GM19372 (cell line): Measurements from ENCODE around the gene ABI3BP.

Experiments used
- ATAC-seq: cut with Tn5 transposase; IDR thresholded peaks from one replicate; pipeline ENCODE4 v1.9.1; 2021; ENCODE audit warnings: mild to moderate bottlenecking, low read depth, moderate library complexity; ENCODE audit not compliant: unreplicated experiment

ABI3BP gene

DNA sequence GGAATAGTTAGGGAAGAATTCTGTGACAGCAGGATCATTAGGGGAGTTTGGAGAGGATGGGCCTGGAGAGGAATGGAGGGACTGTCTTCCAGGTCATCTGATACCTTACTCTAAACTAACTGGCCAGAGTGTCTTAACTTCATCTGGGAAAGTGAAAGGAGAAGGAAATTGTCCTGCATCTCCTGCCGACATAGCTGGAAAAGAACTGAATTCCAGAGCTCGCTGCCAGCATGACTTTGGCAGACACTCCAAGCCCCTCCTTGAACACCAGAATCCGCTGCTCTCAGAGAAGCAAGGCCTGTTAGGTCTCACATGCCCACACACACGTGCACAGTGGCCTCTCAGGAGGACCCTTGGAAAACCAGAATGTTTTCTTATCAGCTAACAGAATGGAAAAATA, 10.5 kb downstream of the ABI3BP start:
- no peak for ATAC-seq

DNA sequence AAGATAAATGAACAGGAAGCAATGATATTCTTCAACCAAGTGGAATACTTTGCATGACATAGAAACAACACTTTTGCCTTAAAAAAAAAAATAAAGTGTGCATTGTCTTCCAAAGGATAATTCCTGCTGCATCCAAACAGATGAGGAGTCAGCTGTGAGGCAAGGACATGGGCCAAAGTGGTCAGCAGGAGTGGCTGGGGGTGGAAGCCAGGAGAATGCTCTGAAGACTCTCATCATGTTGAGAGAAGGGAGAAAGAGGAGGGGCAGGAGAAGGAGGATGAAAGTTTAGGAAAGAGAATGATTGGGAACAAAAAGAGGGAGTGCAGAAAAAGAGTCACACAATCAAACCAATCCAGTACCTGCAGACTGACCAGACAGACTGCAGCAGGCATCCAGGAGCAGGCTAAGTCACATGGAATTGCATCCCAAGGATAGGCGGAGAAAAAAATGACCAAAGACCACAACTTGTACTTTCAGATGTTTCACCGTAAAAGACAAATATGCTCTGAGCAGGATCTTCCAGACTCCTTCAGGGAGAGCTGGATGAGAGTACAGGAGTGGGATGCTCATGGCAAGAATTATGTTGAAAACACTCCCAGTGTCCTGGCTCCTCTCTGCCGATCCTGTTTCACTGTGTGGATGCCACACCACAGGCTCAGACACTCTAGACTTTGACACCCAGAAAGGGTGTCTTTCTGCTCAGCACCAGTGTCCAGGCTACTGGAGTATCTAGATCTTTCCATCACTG, 11.9 kb downstream of the ABI3BP start:
- no peak for ATAC-seq

- no peak for ATAC-seq
Measured at GRCh38 chr3:100978011-100978659, 15.1 kb downstream of the ABI3BP start.

DNA sequence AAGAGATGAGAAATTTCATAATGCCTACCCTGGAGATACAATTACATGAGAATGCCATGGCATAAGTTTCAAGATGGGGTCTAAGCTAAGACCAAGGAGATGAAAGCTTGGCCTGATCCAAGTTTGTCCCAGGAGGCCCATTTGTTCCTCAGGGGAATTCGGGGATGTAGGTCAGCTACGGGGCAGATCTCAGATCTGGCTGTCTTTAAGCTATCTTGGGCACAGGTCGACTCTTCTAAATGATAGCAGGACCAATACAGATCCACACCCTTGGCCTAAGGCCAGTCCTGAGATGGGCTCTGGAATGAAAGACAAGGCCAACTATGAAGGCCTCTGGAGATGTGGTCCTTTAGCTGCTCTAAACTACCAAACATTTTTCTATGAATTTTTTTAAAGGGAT, 16.6 kb downstream of the ABI3BP start:
- ATAC-seq = no peak

GRCh38 chr3:100975714-100976113, 17.5 kb downstream of the ABI3BP start:
- no peak for ATAC-seq

GRCh38 chr3:100973594-100973993, 19.6 kb downstream of the ABI3BP start:
- ATAC-seq = no peak

DNA sequence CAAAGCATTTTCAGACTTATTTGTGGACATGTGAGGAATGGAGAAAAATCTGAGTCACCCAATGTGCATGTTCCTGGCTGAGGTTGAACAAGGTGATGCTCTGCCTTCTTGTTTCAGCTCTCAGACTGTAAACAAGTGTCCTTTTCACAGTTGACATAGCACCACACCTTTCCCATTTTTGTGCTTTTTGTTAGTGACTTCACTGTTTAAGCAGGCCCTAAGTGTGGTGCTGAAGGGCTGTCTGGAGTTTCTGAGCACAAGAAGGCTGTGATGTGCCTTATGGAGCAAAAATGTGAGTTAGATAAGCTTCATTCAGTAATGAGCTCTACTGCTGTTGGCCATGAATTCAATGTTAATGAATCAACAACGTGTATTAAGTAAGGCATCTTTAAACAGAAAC, 20.4 kb downstream of the ABI3BP start:
- ATAC-seq = no peak

GRCh38 chr3:100972301-100972844, 20.8 kb downstream of the ABI3BP start:
- no peak for ATAC-seq

GRCh38 chr3:100971798-100972197, 21.4 kb downstream of the ABI3BP start:
- ATAC-seq = no peak

DNA sequence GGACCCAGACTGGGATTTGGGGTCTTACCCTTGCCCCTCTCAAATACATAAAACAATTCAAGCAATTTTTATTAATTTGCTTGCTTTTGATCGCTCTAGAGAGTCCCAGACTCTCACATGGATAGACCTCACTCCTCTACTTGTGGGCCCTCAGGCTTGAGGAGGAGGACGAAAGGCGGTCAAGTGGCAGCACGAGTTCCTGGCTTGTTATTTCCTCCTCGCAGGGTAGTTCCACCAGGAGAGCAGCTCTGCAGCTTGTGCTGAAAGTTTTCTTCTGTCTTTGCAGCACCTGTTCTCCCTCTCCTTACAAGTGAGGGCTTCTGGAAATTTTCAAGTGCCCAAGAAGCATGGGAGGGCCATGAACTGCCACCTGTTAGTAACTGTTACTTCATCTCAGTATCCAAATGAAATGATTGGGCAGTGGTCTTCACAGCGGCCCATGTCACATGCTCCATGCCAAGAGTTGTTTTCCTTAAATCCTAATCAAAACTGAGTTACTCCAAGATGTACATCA, 22.7 kb downstream of the ABI3BP start:
- ATAC-seq = no peak

GRCh38 chr3:100968932-100969906, 24.0 kb downstream of the ABI3BP start:
- no peak for ATAC-seq

GRCh38 chr3:100966807-100967206, 26.4 kb downstream of the ABI3BP start:
- ATAC-seq = no peak

DNA sequence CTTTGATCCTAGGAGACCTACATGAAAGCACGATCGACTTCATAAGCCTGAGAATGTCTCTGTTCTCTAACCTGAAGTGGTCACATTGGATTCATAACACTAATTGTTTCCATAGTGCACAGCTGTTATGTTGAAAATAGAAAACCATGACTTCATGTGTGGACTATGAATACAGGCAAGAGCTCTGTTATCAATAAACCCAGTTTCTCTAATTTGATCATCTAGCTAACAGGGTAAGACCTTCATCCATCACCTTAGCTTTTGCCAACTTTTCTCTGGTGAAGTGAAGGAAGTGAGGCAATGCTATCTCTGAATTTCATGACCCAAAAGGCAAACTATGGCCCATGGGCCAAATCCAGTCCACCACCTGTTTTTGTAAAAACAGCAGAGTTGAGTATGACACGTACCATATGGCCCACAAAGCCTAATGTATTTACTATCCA, 27.2 kb downstream of the ABI3BP start:
- ATAC-seq = no peak

DNA sequence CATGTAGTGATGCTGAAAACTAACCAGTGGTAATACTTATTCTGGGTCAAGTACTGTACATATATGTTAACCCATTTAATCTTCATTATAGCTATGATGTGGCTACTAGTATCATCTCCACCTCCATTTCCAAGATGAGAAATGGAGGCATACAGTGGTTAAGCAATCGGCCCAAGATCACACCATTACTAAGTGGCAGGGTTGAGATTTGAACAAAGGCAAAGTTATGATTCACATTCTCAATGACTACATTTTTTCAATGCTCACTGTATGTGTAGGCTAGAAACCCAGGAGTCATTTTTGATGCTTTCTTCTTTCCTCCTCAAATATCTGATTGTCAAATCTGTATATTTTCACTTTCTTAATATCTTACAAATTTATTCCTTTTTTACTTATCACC, 30.2 kb downstream of the ABI3BP start:
- no peak for ATAC-seq

- ATAC-seq = no peak
Measured at GRCh38 chr3:100957261-100957986, 35.8 kb downstream of the ABI3BP start.

DNA sequence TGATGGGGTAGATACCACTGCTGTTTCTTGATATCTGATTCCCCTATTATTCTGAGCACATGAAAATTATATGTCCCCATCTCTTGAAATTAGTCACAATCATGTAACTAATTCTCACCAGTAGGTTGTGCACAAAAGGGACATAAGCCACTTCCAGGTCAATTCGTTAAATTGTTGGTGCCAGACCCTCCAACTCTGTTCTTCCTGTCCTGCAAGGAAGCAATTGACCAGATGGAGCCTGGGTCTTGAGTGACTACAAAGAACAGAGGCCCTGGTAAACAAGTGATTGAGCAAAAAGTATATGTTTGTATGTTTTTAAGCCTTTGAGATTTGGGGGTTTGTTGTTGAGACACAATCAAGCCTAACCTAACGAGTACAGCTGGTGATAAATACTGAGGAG, 36.9 kb downstream of the ABI3BP start:
- ATAC-seq = no peak

DNA sequence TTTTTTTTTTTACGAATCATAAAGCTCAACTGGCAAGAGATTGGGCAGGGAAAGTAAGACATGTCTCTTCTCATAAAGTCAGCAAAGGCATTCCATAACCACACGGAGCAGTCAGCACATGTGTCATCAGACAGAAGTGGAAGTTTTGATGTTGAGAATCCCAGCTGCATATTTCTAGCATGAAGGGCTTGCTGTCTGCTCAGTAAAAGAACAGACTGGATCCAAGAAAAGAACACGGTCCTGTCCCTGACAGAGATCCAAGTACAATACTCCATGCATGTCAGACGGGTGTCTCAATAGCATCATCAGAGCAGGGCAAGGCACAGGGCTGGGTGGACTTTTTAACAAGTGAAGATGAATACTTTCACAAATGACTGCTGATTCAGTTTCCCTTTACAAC, 38.2 kb downstream of the ABI3BP start:
- no peak for ATAC-seq

GRCh38 chr3:100954199-100954935, 38.9 kb downstream of the ABI3BP start:
- no peak for ATAC-seq

- no peak for ATAC-seq
Measured at GRCh38 chr3:100953103-100953502, 40.1 kb downstream of the ABI3BP start.
